ENCODE measurements around the gene ZNF688. TPM values are rescaled to one million over a fixed set of nuclear protein-coding genes. Genes with fewer than 3 reads are reported as not detected.
A peak's percentile ranks its signal among the peaks of the same experiment; 100 is the strongest.

ZNF688 gene
- total and polyA plus RNA-seq, 2 of the 8 experiments (the other 6 are each of a cell fraction or from before 2014, with no cell fraction given), result 2.7 to 3.5 TPM

DNA sequence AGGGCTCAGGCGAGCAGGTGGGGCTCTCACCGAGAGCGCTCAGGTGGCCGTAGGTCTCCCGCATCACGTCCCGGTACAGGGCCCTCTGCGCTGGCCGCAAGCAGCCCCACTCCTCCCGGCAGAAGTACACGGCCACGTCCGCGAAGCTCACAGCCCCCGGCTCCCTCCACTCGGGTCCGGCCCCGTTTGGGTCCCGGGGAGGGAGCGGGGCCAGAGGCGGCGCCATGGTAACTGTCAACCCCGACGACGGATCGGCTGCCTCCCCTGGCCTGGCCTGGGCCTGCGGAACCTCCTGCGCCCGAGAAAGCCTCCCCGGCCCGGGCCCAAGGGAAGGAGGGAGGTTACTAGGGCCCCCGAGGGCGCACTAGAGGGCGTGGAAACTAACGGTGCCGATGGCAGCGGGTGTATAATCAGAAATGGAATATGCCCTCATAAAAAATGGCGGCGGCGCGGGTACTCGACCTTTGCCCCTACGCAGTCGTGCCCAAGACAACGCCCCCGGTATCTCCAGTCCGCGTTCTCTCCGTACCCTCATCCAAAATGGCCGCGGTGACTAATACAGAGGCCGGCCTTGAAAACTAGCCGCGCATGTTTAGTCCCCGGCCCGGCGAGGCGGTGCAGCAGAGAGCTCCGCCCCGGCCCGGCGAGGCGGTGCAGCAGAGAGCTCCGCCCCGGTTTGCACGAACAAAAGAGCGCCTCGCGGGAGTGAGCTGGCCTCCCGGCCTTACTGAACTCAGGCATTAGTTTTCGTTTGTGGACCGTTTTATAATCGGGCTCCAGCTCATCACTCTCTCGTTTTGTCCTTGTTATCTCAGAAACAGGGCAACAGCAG lies 13.3 kb downstream of the ZNF688 start, which contains the start of gene ZNF764:
Gene ZNF764, minus strand, starts transcription at position 418 of the 832 bp plus-strand sequence. Its CDS starts 192 bp downstream, at position 226.
- peak within 1 kb of the TSS; percentile 28 for H2BK12ac ChIP-seq (ENCODE audit: low read depth, low read length)
- DNase-seq (ENCODE audit: low read depth in 1 of 2, low spot score in 2 of 2) (peak; percentile 86 to 88), FAIRE-seq (no peak)
- H3K9ac ChIP-seq (replicated peaks in 1 of 4; ENCODE audit: extremely low read depth in 1 of 4, low read depth in 3 of 4, low read length in 3 of 4), result peak within 1 kb of the TSS; percentile 43 to 66 (median 52); a peak in 6 of 7 replicates
- H3K18ac ChIP-seq (ENCODE audit: extremely low read depth, low read length), result peak within 1 kb of the TSS; percentile 78
- peaks cover 0 to 5% (median 2%) of the 10 kb centered on the region in 4 experiments; a peak in 2 of 7 replicates for H3K4me1 ChIP-seq (replicated peaks in 1 of 4; ENCODE audit: control insufficient read depth in 3 of 4, insufficient read depth in 4 of 4, low read length in 3 of 4)
- H3K4ac ChIP-seq (replicated peaks; ENCODE audit: insufficient read length, low read depth, low read length), result peak within 1 kb of the TSS; percentile 22
- ChIA-PET POLR2A (ENCODE audit: partially characterized antibody) (interaction anchor here (0.7 to 8.4 kb wide), 20 partner anchors 9 to 153 kb away, joined by 3 to 121 read pairs (median 6); partner anchors contain the start of genes PRR14, ZNF688, ZNF689 and ZNF747), CTCF (ENCODE audit: partially characterized antibody) (interaction anchor here (0.8 to 3.1 kb wide), 17 partner anchors 14 to 128 kb away, joined by 3 to 23 read pairs (median 4); partner anchors contain the start of genes DCTPP1, ZNF688, ZNF747 and ZNF785)
- peak within 1 kb of the TSS; percentile 48 to 83 for H3K4me2 ChIP-seq (ENCODE audit: insufficient read depth in 1 of 2, low read depth in 2 of 2, low read length in 2 of 2)
- H3K27ac ChIP-seq (ENCODE audit: low read depth, low read length), result peak within 1 kb of the TSS; percentile 60; the same call in 1 of the 2 replicates
- peak within 1 kb of the TSS; percentile 58 to 86 (median 76) for H3K4me3 ChIP-seq (ENCODE audit: extremely low read depth in 1 of 4, insufficient read depth in 2 of 4, low read depth in 3 of 4, low read length in 4 of 4)
- WGBS, 2 experiments (ENCODE audit: extremely low coverage in 1 of 2, insufficient coverage in 1 of 2, insufficient read length in 1 of 2, insufficient replicate concordance in 2 of 2, low coverage in 1 of 2, low lambda C conversion rate in 2 of 2, missing lambda C conversion rate in 1 of 2), result 1% methylated on average over 74 of the region's 74 CpGs; no CpG with 5 or more reads in 1 of the 2 experiments
- H3K36me3 ChIP-seq (ENCODE audit: control insufficient read depth in 2 of 4, insufficient read depth in 4 of 4, low read length in 3 of 4), result peaks cover 3 to 8% (median 5%) of the 10 kb centered on the region in 4 experiments; a peak in 4 of 8 replicates
- peaks cover 7% of the 10 kb centered on the region; the same call in 1 of the 2 replicates for H3K23me2 ChIP-seq (ENCODE audit: low read depth, low read length)
- H2BK120ac ChIP-seq (replicated peaks; ENCODE audit: low read depth, low read length), result no peak within 1 kb of the TSS
- H3K79me2 ChIP-seq (ENCODE audit: control insufficient read depth in 1 of 2, insufficient read depth in 2 of 2, low read length in 2 of 2), result no peaks in the 10 kb centered on the region
- H2BK15ac ChIP-seq (ENCODE audit: low read length), result peak within 1 kb of the TSS; percentile 7; the same call in 1 of the 2 replicates
- H4K91ac ChIP-seq (replicated peaks; ENCODE audit: insufficient read length, low read length), result peak within 1 kb of the TSS; percentile 12
- H3K14ac ChIP-seq (ENCODE audit: insufficient read length), result no peak within 1 kb of the TSS
- H4K20me1 ChIP-seq (replicated peaks in 1 of 2; ENCODE audit: control insufficient read depth in 1 of 2, insufficient read depth in 2 of 2, low read length in 2 of 2), result peaks cover 0 to 4% of the 10 kb centered on the region in 2 experiments
- H4K8ac ChIP-seq (ENCODE audit: extremely low read depth, insufficient read depth, low read length), result peak within 1 kb of the TSS; percentile 92; the same call in 1 of the 2 replicates
- H2AK5ac ChIP-seq (ENCODE audit: low read depth, low read length), result no peak within 1 kb of the TSS
- peaks cover 0 to 3% (median 1%) of the 10 kb centered on the region in 4 experiments; a peak in 1 of 7 replicates for H3K27me3 ChIP-seq (replicated peaks in 1 of 4; ENCODE audit: control insufficient read depth in 3 of 4, extremely low read depth in 1 of 4, insufficient read depth in 3 of 4, low read length in 3 of 4)
- no peaks in the 10 kb centered on the region for H3K9me3 ChIP-seq (ENCODE audit: insufficient read depth in 2 of 2, low read depth in 1 of 2, low read length in 1 of 2)
- peak within 1 kb of the TSS; percentile 14 for H3K56ac ChIP-seq (replicated peaks; ENCODE audit: insufficient read length, low read depth, low read length)
- H2AFZ ChIP-seq (ENCODE audit: low read length), result peak within 1 kb of the TSS; percentile 12; the same call in 1 of the 2 replicates
- no peaks in the 10 kb centered on the region for H3K79me1 ChIP-seq (ENCODE audit: low read depth, low read length)
- no peak within 1 kb of the TSS for H3K23ac ChIP-seq (ENCODE audit: insufficient read length)
- H2BK20ac ChIP-seq (ENCODE audit: low read length), result no peak within 1 kb of the TSS
- H4K5ac ChIP-seq (ENCODE audit: insufficient read length, low read depth, low read length), result peak within 1 kb of the TSS; percentile 90
- H2BK5ac ChIP-seq (ENCODE audit: low read depth, low read length), result peak within 1 kb of the TSS; percentile 88; the same call in 1 of the 2 replicates
- no peak for TF ChIP-seq POLR2AphosphoS5 (IDR thresholded peaks at IDR 0.05; ENCODE audit: low read depth, low read length)
- no peak for TF ChIP-seq GABPA (IDR thresholded peaks at IDR 0.05; ENCODE audit: borderline replicate concordance, insufficient read depth, low read length)
- no peak for TF ChIP-seq NANOG (IDR thresholded peaks at IDR 0.05; ENCODE audit: insufficient read depth, low read depth, low read length, poor library complexity, severe bottlenecking)
- TF ChIP-seq JUN (IDR thresholded peaks at IDR 0.05; ENCODE audit: low read depth, low read length), result no peak
- no peak; the same call in 1 of the 2 replicates for TF ChIP-seq CREB1 (IDR thresholded peaks at IDR 0.05)
- TF ChIP-seq RFX5 (IDR thresholded peaks at IDR 0.05; ENCODE audit: borderline replicate concordance, low read depth, low read length), result no peak
- no peak for TF ChIP-seq KDM5A (IDR thresholded peaks at IDR 0.05; ENCODE audit: low read length)
- peak; percentile 99 for TF ChIP-seq YY1 (IDR thresholded peaks at IDR 0.05; ENCODE audit: low read depth, low read length)
- peak in 1 of 2 experiments; percentile 81; a peak in 1 of 4 replicates for TF ChIP-seq HDAC2 (IDR thresholded peaks at IDR 0.05; ENCODE audit: borderline replicate concordance in 1 of 2, low read depth in 2 of 2, low read length in 2 of 2)
- peak; percentile 97 for TF ChIP-seq CTBP2 (IDR thresholded peaks at IDR 0.05; ENCODE audit: borderline replicate concordance, insufficient read depth, insufficient read length, low read length)

Data from H1 (cell line).